HCT116 (cell line): Measurements from ENCODE around the gene BIRC6. TPM values are rescaled to one million over a fixed set of nuclear protein-coding genes. Genes with fewer than 3 reads are reported as not detected.

Source experiments
- ATAC-seq: fragments of 200-7000 bp; cut with Tn5 transposase; 2 replicates; pipeline ENCODE4 v1.9.1; 2020; ENCODE audit warnings: mild to moderate bottlenecking, moderate library complexity
- BruUV-seq: library from RNA; stranded (reverse); fragments of 400-500 nt; replicated peaks from 2 replicates; lab custom pipeline; 2021; lab: Mats Ljungman, UMichigan
- CTCF ChIA-PET: fragments of 300-600 bp; sonication (Branson Sonifier 250); formaldehyde crosslinking; loops from one replicate; lab custom pipeline; 2021; ENCODE audit warnings: antibody characterized with exemption; lab: Charles Lee
- POLR2A ChIA-PET: fragments of 300-600, 350-600 bp; sonication (Branson Sonifier 250); formaldehyde crosslinking; loops from one replicate; lab custom pipeline; 2021; ENCODE audit warnings: antibody characterized with exemption; lab: Charles Lee
- RAD21 ChIA-PET, 2 experiments: fragments of 300-600 bp; sonication (Branson Sonifier 250); formaldehyde crosslinking; loops; one replicate each; lab custom pipeline; 2023; ENCODE audit warnings: low total read pairs in 2 of 2; ENCODE audit not compliant: uncharacterized antibody in 2 of 2, unreplicated experiment in 2 of 2, low non-redundant PET in 1 of 2; lab: Charles Lee
- DNase-seq: peaks from one replicate; pipeline ENCODE4 v3.0.0-alpha.2; 2010; ENCODE audit warnings: low read depth, low spot score
- H2AFZ ChIP-seq: fragments of 200-600 bp; shearing (Covaris generic), sonication (generic); 2 replicates; pipeline ENCODE4 v1.6.1; 2017; ENCODE audit warnings: low read depth, mixed run types, mixed read lengths, antibody characterized with exemption, low read length; ENCODE audit not compliant: poor library complexity, severe bottlenecking
- H3K27ac ChIP-seq: 2 replicates; pipeline ENCODE4 v1.5.1; 2012; ENCODE audit warnings: low read depth, low read length
- H3K27me3 ChIP-seq: fragments of 200-600 bp; sonication (generic); 2 replicates; pipeline ENCODE4 v1.6.1; 2016; ENCODE audit warnings: mixed run types, low read length, mixed read lengths; ENCODE audit not compliant: insufficient read depth
- H3K36me3 ChIP-seq, 2 experiments: fragments of 200-500 bp in 1 of 2; fragments of 200-600 bp in 1 of 2; sonication (Bioruptor generic) in 1 of 2; sonication (generic) in 1 of 2; 2 replicates each; pipeline versions ENCODE4 v1.5.1 to v1.6.1; 2014 to 2016; ENCODE audit warnings: low read length in 2 of 2, inconsistent platforms in 1 of 2, mixed read lengths in 1 of 2, mixed run types in 1 of 2; ENCODE audit not compliant: insufficient read depth in 2 of 2, control insufficient read depth in 1 of 2
- H3K4me1 ChIP-seq, 2 experiments: fragments of 200-600 bp in 1 of 2; sonication (generic) in 1 of 2; 2 replicates each; pipeline versions ENCODE4 v1.5.1 to v1.6.1; 2012 to 2017; ENCODE audit warnings: low read length in 2 of 2, inconsistent platforms in 1 of 2, mild to moderate bottlenecking in 1 of 2, mixed read lengths in 1 of 2, mixed run types in 1 of 2, moderate library complexity in 1 of 2; ENCODE audit not compliant: insufficient read depth in 2 of 2, control insufficient read depth in 1 of 2
- H3K4me2 ChIP-seq: fragments of 200-600 bp; sonication (generic); 2 replicates; pipeline ENCODE4 v1.6.1; 2017; ENCODE audit warnings: mixed run types, low read length, mixed read lengths
- H3K4me3 ChIP-seq, 2 experiments: fragments of 200-600 bp in 1 of 2; sonication (generic) in 1 of 2; replicated peaks in 1 of 2; 2 replicates each; pipeline ENCODE4 v1.5.1; 2011 to 2016; ENCODE audit warnings: low read length in 2 of 2, control low read depth in 1 of 2, low read depth in 1 of 2, mild to moderate bottlenecking in 1 of 2, mixed read lengths in 1 of 2, mixed run types in 1 of 2
- H3K79me2 ChIP-seq: fragments of 200-600 bp; sonication (generic); 2 replicates; pipeline ENCODE4 v1.6.1; 2017; ENCODE audit warnings: mild to moderate bottlenecking, mixed run types, low read length, moderate library complexity, mixed read lengths; ENCODE audit not compliant: insufficient read depth
- H3K9ac ChIP-seq: fragments of 200-600 bp; sonication (generic); 2 replicates; pipeline ENCODE4 v1.6.1; 2016; ENCODE audit warnings: low read length, mixed read lengths
- H3K9me2 ChIP-seq: fragments of 200-600 bp; sonication (generic), shearing (Covaris generic); 2 replicates; pipeline ENCODE4 v1.6.1; 2017; ENCODE audit warnings: mixed run types, mild to moderate bottlenecking, moderate library complexity; ENCODE audit not compliant: insufficient read depth
- H3K9me3 ChIP-seq, 2 experiments: fragments of 200-500 bp in 1 of 2; fragments of 200-600 bp in 1 of 2; sonication (Bioruptor generic) in 1 of 2; sonication (generic) in 1 of 2; 2 replicates each; pipeline ENCODE4 v1.6.1; 2014 to 2017; ENCODE audit warnings: low read length in 2 of 2, mixed read lengths in 2 of 2, inconsistent platforms in 1 of 2, low read depth in 1 of 2, mild to moderate bottlenecking in 1 of 2, mixed run types in 1 of 2, moderate library complexity in 1 of 2; ENCODE audit not compliant: control insufficient read depth in 1 of 2, insufficient read depth in 1 of 2
- H4K20me1 ChIP-seq: fragments of 200-600 bp; sonication (generic), shearing (Covaris generic); 2 replicates; pipeline ENCODE4 v1.6.1; 2017; ENCODE audit warnings: mixed run types, mild to moderate bottlenecking, moderate library complexity; ENCODE audit not compliant: insufficient read depth
- CBX3 ChIP-seq: IDR thresholded peaks from 2 replicates; pipeline ENCODE4 v1.6.1; 2012; ENCODE audit warnings: low read depth
- ELF1 ChIP-seq: IDR thresholded peaks from 2 replicates; pipeline ENCODE4 v1.6.1; 2012; ENCODE audit warnings: low read depth, borderline replicate concordance
- EZH2 ChIP-seq: fragments of 200-600 bp; sonication (generic); IDR thresholded peaks from 2 replicates; pipeline ENCODE4 v1.6.1; 2017; ENCODE audit warnings: antibody characterized with exemption, mixed run types
- EZH2phosphoT487 ChIP-seq: fragments of 200-600 bp; IDR thresholded peaks from 2 replicates; pipeline ENCODE4 v1.6.1; 2018; ENCODE audit warnings: antibody characterized with exemption, borderline replicate concordance
- FOSL1 ChIP-seq: IDR thresholded peaks from 2 replicates; pipeline ENCODE4 v1.6.1; 2012; ENCODE audit warnings: low read depth
- JUND ChIP-seq: IDR thresholded peaks from 2 replicates; pipeline ENCODE4 v1.6.1; 2012
- RAD21 ChIP-seq: IDR thresholded peaks from 2 replicates; pipeline ENCODE4 v1.6.1; 2012; ENCODE audit warnings: low read depth, mild to moderate bottlenecking
- SIN3A ChIP-seq: IDR thresholded peaks from 2 replicates; pipeline ENCODE4 v1.6.1; 2012; ENCODE audit warnings: low read depth
- SP1 ChIP-seq: IDR thresholded peaks from 2 replicates; pipeline ENCODE4 v1.6.1; 2012; ENCODE audit warnings: low read depth
- SRF ChIP-seq: IDR thresholded peaks from 2 replicates; pipeline ENCODE4 v1.6.1; 2012; ENCODE audit warnings: low read depth
- YY1 ChIP-seq: IDR thresholded peaks from 2 replicates; pipeline ENCODE4 v1.6.1; 2011; ENCODE audit warnings: low read length, low read depth, moderate library complexity, mild to moderate bottlenecking; ENCODE audit not compliant: insufficient replicate concordance; ENCODE audit errors: extremely low read depth
- ZFX ChIP-seq: fragments of 450-650 bp; IDR thresholded peaks from 2 replicates; pipeline ENCODE4 v1.6.1; 2017
- intact Hi-C: fragments of 100-400 bp; cut with micrococcal nuclease; formaldehyde crosslinking; loops from 2 replicates; pipeline ENCODE4 v1.10.0; 2022
- total RNA-seq: library from RNA; stranded (reverse); gene quantifications from one replicate; pipeline ENCODE4 v1.2.1, GENCODE V29; 2021; ENCODE audit not compliant: unreplicated experiment
- TF ChIP-seq, protein P1 (sequence below): IDR thresholded peaks from 2 replicates; pipeline ENCODE4 v1.6.1; 2011; ENCODE audit warnings: mild to moderate bottlenecking, low read length, moderate library complexity; ENCODE audit not compliant: insufficient replicate concordance; ENCODE audit errors: extremely low read depth
- TF ChIP-seq, protein P2 (sequence below): IDR thresholded peaks from 2 replicates; pipeline ENCODE4 v1.6.1; 2012
- TF ChIP-seq, protein P3 (sequence below): IDR thresholded peaks from 2 replicates; pipeline ENCODE4 v1.6.1; 2012

The BIRC6 gene
- total RNA-seq, 1 experiment from 2014 or later = 60.7 TPM

DNA sequence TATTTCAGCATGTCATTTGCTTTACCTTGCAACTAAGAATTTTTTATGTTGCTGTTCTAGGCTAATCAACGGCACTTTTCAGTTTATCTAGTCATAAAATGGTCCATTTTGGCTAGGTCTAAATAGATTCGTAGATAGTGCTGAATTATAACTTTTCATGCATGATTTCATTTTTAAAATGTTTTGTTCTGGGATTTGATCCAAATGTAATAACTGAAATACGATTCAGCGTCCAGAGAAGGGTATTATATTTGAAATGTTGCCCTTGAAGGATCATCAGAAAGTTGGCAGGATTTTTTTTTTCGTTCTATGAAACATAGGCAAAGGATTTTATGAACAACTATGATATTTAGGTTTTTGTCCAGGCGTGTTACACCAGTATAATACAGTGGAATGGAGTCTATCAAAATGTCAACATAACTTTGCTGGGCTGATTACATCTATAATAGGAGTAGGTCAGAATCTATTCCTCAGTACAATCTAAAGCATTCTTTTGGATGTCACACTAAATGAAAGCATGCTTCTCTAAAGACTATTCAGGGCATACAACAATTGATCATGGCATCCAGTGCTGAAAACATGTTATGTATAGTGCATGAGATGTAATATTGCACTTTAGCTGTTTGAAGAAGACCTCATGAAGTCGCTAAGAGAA is 295.9 kb downstream of the BIRC6 start:
- Histone ChIP-seq H3K9ac (no peak overlapping the region), H3K4me2 (no peak overlapping the region), H3K27me3 (no peaks in the 10 kb centered on the region), H3K4me3 (no peak overlapping the region), H3K79me2 (no peaks in the 10 kb centered on the region), H4K20me1 (no peaks in the 10 kb centered on the region), H3K4me1 (no peaks in the 10 kb centered on the region), H3K36me3 (0 out of 4 replicates have a peak, but pooled peaks cover 0 to 3% of the 10 kb centered on the region in 2 experiments), H3K9me2 (no peaks in the 10 kb centered on the region), H3K27ac (no peak overlapping the region), H2AFZ (no peak overlapping the region), H3K9me3 (no peaks in the 10 kb centered on the region)
- BruUV-seq = no TSS peak
- ChIA-PET RAD21 (no interaction called here), CTCF (no interaction called here), POLR2A (no interaction called here)
- intact Hi-C loops = no loop called here
- DNase-seq (no peak), ATAC-seq (no peak)
- TF ChIP-seq JUND (no peak), SIN3A (no peak), SP1 (no peak), ZFX (no peak)
- TF ChIP-seq, protein P1, sequence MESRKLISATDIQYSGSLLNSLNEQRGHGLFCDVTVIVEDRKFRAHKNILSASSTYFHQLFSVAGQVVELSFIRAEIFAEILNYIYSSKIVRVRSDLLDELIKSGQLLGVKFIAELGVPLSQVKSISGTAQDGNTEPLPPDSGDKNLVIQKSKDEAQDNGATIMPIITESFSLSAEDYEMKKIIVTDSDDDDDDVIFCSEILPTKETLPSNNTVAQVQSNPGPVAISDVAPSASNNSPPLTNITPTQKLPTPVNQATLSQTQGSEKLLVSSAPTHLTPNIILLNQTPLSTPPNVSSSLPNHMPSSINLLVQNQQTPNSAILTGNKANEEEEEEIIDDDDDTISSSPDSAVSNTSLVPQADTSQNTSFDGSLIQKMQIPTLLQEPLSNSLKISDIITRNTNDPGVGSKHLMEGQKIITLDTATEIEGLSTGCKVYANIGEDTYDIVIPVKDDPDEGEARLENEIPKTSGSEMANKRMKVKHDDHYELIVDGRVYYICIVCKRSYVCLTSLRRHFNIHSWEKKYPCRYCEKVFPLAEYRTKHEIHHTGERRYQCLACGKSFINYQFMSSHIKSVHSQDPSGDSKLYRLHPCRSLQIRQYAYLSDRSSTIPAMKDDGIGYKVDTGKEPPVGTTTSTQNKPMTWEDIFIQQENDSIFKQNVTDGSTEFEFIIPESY = no peak

- no peaks in the 10 kb centered on the region for H3K4me1 ChIP-seq
- intact Hi-C loops = no loop called here
- H3K27ac ChIP-seq = no peak overlapping the region
- ChIA-PET CTCF (no interaction called here), RAD21 (no interaction called here), POLR2A (no interaction called here)
- DNase-seq (no peak), ATAC-seq (no peak)
- H3K9ac ChIP-seq = no peak overlapping the region
- H3K27me3 ChIP-seq = no peaks in the 10 kb centered on the region
- TF ChIP-seq JUND (no peak), RAD21 (no peak), SRF (no peak), ELF1 (no peak), FOSL1 (no peak), CBX3 (no peak), SIN3A (no peak), EZH2phosphoT487 (no peak), YY1 (no peak), ZFX (no peak), EZH2 (no peak), SP1 (no peak)
- TF ChIP-seq, protein P1 = no peak
- TF ChIP-seq, protein P2, sequence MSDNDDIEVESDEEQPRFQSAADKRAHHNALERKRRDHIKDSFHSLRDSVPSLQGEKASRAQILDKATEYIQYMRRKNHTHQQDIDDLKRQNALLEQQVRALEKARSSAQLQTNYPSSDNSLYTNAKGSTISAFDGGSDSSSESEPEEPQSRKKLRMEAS = no peak
- TF ChIP-seq, protein P3, sequence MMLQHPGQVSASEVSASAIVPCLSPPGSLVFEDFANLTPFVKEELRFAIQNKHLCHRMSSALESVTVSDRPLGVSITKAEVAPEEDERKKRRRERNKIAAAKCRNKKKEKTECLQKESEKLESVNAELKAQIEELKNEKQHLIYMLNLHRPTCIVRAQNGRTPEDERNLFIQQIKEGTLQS = no peak
- H3K4me3 ChIP-seq = no peak overlapping the region
- no peaks in the 10 kb centered on the region for H3K79me2 ChIP-seq
- H3K36me3 ChIP-seq = 0 out of 4 replicates have a peak, but pooled peaks cover 0 to 3% of the 10 kb centered on the region in 2 experiments
- no peaks in the 10 kb centered on the region for H4K20me1 ChIP-seq
- no TSS peak for BruUV-seq
- no peaks in the 10 kb centered on the region for H3K9me3 ChIP-seq
- no peak overlapping the region for H2AFZ ChIP-seq
- no peak overlapping the region for H3K4me2 ChIP-seq
- no peaks in the 10 kb centered on the region for H3K9me2 ChIP-seq
Measured at GRCh38 chr2:32656069-32656468, 299.2 kb downstream of the BIRC6 start.
